GM19372 (cell line): ENCODE measurements around the gene PAFAH2.
"Not testable (repeated sequence)": the region's sequence is repeated elsewhere in the genome, so short reads cannot be mapped to it uniquely, and the experiment has no call there.

Experiments
- ATAC-seq: cut with Tn5 transposase; IDR thresholded peaks from one replicate; pipeline ENCODE4 v1.9.1; 2021; ENCODE audit warnings: mild to moderate bottlenecking, low read depth, moderate library complexity; ENCODE audit not compliant: unreplicated experiment

PAFAH2 gene

DNA sequence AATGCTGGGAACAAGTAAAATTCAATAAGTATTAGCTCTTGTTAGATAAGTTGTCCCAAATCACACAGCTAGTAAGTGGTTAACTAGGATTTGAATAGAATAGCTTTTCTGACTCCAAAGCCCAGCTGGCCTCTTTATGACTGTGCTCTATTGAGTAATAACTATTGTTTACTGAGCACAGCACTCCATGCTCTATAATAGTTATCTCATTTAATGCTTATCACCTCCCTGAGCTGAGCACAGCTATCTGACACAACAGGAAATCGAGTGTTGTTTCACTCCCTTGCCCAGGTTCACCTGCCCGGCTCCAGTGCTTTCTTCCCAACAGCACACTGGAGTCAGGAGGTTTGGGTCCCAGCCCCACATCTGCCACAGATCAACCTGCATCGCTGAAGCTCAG lies 52.9 kb downstream of the PAFAH2 start:
- no peak for ATAC-seq

DNA sequence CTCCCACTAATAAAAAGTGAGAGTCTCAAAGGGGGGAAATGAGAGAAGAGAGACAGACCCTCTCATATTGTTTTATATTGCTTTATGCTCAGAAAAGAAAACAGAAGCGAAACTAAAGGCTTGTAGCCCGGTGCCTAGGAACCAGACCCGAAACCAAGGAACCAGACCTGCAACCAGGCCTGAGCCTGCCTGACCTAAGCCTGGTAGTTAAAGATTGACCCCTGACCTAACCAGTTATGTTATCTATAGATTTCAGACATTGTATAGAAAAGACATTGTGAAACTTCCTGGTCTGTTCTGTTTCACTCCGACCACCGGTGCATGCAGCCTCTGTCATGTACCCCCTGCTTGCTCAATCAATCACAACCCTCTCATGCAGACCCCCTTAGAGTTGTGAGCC lies 54.4 kb downstream of the PAFAH2 start:
- not testable (repeated sequence) for ATAC-seq

DNA sequence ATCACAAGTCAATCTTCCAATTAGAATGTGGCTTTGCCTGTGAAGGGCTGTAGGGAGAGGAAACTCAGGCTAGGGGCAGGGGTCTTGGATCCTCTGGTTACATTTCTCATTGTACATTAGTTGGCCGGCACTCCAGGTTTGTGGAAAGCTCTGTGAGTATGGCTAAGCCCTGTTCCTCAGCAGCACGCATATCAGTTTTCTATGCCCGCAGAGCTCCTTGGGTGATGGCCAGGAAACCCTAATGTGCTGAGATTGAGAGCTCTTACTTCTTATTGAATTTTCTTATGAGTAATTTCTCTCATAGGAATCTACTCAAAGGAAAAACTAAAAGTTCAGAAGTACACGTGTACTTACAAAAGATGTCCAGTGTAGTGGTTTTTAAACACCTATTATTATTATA lies 60.9 kb downstream of the PAFAH2 start:
- ATAC-seq, result no peak

DNA sequence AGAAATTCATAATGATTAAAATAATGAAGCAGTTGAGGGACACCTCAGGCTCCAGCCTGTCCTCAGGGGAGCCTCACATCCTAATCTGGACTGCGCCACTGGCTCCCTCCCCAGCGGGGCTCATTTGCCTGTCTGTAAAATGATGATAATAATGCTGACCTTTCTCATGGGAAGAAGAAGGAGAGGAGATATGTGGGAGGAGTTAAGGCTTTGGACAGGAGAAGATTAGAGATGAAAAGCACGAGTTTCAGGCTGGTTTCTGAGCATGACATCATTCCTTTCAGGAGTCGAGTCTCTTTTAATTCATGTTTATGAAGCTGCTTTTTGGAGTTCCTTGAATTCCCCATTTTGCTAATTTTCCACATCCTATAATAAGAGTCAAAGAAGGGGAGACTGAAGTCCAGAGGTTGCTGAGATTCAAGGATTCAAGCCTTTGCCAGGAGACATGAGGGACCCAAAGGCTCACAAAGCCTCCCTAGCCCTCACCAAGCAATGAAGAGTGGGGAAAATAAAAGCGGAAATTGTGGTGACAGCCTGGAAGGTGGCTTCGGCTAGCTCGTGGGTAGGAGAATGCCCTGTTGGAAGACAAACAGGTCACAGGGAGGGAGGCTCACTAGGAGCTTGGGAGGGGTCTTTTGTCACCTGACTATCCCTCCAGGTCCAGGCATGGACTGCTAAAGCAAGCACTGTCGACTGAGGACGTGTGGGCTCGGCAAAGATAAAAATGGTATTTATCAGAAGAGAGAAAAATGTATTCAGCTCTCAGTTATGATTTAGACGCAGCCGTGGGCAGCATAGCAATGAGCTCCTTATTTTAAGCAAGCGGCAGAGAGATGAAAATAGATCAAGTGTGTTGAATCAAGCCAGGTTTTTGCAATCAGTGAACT lies 64.1 kb downstream of the PAFAH2 start:
- ATAC-seq, result no peak

DNA sequence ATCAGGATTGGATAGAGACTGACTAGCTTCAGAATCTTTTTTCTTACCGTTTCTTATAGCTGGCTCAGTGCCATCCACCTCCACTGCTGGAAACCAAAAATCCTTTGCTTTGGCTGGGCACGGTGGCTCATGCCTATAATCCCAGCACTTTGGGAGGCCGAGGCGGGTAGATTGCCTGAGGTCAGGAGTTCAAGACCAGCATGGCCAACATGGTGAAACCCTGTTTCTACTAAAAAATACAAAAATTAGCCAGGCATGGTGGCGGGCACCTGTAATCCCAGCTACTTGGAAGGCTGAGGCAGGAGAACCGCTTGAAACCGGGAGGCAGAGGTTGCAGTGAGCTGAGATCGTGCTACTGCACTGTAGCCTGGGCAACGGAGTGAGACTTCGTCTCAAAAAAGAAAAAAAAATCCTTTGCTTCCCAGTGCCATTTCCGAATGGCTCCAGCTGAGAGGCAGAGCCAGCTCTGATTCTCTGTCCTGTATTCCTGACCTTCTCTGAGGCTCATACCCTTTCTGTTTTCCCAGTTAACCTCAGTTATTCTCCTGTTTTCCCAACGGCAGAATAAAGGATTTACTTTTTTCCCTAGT lies 65.0 kb downstream of the PAFAH2 start:
- not testable (repeated sequence) for ATAC-seq

DNA sequence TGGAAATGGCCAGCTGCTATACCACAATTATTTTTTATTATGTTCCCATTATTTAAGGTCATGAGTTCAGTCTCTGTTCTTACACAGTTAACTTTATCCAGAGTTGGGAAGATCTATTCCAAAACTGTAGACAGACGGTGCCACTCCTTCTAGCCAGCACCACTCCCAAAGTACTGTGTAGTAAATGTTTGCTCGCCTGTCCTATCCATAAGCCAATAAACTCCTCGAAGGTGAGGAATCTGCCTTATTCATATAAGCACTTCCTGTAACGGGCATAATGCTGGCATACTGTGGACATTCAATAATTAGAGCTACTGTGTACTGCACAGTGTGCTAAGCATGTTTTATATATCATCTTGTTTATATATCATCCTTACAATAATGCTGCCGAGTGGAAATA lies 65.5 kb downstream of the PAFAH2 start:
- ATAC-seq, result no peak

DNA sequence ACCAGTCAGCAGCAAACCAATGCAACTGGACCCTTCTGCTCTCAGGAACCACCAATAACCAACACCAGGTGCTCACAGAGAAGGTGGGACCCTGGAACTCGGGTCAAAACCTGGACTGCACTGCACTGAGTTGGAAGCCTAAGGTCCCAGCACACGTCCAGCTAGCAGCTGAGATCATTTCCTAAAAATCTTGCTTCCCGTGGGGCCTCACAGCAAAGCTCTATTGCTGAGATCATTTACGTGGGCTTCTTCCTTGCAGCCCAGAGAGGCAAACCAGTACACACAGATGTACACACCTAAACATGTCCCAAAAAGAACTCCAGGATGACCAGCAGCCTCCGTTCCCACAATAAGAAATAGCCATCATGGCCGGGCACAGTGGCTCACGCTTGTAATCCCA lies 68.8 kb downstream of the PAFAH2 start:
- ATAC-seq, result no peak

DNA sequence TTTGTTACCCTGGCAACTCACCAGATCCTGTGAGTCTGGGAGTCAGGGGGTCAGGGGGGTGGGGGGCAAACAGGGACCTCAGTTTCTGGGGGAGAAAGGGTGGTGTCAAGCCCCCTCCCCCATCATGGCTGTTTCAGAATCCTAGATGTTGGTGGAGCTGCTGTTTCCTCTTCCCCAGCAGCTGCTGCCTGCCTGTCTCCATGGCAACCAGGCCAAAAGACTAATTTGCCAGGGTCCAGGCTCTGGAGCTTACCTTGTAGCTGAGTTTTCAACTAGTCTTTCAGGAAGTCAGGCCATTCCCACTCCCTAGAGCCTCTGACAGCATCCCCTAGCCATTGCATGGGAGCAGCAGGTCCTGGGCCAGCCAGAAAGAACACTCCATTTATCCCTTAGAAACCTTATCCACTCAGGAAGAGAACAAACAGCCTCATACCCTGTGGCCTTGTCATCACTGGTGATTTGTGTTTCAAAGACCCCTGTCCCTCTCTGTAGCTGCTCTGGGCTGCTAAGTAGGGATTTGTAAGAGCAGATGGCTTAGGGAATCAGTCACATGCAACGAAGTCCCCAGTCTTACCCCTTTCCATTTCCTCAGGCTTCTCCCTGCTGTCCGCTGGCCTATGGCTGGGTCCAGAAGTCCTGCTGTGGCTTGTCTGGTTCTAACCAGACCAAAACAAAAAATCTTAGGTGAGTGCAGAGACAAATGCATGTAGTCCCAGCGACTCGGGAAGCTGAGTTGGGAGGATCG lies 70.2 kb downstream of the PAFAH2 start:
- no peak for ATAC-seq

DNA sequence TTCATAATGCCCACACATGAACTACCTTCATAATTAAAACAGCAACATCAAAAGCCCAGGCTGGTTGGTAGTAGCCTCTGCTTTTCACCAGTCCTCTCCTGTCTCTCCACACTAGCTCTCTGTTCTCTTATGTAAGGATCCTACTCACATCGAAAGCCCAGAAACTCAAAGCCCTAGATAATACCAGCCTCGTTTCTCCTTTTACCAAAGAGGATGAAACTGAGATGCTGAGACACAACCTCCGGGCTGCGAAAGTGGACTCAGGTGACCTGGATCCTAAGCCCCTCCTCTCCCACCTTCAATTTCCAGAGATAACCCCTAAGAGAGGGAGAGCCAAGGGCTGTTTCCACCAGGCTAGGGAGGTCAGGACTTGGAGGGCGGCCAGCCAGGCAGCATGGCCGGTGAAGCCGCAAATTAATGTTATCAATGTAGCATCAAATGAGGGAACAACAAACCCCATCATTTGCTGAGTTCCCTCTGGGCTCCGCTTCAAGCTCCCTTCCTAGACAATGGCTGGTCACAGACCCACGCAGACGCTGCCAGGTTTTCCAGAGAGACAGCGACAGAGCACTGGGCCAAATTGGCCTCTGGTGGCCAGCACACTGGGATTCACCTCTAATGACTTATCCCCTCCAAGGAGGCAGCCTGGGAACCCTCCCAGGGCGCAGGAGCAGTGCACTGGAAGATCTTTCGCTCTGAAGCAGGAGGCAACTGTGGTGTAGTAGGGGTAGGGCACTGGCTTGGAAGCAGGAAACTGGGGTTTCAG lies 70.9 kb downstream of the PAFAH2 start:
- ATAC-seq, result no peak

DNA sequence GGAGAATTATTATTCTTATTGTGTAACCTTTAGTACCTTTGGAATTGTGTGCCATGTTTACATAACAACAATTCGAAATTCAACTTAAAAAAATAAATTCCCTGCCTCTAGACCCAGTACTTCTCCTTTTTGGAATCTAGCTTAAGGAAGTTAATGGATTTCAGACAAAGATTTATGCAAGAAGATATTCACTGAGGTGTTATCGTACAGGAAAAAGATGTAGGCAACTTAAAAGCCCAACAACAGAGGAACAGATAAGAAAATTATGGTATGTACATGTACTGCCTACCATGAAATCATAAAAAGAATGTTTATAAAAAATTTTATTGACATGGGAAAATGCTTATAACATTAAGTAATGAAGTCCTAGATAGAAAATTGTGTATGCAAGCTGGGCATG lies 73.4 kb downstream of the PAFAH2 start:
- no peak for ATAC-seq

DNA sequence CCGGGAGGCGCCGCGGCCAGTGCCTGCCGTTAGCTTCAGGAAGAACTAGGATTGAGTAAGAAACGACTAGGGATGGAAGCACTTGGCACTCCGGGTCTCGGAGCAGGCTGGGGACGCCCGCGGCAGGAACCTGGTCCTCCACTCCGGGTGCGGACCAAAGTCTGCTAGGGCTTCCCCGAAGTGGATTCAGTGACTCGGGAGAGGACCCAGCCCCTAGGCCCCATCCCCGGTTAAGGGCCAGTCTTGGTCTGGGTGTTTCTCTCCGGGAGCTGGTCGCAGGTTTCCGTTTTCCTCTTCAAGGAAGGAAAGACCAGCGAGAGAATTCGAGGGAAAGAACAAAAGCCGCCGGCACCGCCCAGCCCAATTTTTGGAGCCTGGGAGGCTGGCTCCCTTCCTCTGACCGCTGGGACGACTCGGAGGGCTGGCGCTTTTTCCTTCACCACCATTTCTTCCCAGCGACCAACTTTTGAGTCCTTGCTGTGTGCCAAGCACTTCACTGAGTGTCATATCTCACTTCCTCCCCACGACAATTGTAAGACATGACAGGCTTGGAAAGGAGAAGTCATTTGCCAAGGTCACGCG lies 74.8 kb downstream of the PAFAH2 start:
- ATAC-seq, result no peak

DNA sequence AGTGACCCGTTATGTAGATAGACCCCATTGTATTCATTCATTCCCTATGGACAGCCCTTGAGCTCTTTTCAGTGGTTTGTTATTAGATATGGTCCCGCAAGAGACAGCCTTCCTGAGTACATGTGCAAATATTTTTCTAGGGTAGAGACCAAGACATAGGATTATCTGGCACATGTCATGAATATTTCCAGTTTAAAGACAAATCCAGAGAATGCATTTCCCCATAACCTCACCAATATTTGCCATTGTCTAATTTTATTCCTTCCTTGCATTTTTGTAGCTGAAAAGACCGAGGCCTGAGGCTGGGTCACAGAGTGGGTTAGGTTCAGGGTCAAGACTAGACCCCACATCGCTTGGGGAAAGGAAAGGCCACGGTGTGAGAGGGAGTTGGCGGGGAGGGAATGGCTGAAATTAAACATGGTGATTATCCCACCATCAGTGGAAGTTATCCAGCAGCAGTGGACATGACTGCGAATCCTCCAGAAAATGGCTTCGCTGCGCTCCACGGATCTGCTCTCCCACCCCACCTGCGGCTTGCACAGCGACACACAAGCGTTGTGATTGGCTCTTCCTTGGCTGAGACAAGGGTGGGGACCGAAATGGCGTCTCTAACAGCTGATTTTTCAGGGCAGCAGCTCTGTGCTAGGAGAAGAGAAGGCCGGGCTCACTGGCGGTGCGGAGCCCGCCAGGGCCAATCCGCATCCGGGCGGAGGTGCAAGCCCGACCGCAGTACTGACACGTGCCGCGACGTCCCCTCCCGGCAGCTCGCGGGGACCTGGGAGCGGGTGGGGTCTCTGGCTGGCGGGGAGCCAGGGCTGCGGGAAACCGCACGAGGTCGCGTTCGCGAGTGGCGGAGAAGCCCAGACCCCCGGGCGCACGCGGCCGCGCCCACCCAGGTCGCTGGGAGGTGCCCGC lies 75.5 kb downstream of the PAFAH2 start:
- no peak for ATAC-seq

DNA sequence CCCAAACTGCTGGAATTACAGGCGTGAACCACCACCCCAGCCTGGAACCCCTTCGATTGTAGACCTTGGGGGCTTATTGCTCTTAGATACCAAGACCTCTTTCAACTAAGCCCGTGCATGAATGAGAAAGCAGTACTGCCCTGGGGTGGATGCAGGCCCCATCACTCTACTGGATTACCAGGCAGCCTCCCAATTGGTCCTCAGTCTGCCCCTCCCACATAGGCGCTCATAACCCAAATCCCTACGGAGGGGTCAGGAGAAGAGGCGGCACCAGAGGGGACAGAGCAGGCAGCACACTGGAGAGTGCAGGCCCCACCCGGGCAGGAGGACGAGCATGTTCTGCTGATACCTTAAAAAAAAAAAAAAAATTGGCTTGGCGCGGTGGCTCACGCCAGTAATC lies 79.2 kb downstream of the PAFAH2 start:
- ATAC-seq, result no peak

DNA sequence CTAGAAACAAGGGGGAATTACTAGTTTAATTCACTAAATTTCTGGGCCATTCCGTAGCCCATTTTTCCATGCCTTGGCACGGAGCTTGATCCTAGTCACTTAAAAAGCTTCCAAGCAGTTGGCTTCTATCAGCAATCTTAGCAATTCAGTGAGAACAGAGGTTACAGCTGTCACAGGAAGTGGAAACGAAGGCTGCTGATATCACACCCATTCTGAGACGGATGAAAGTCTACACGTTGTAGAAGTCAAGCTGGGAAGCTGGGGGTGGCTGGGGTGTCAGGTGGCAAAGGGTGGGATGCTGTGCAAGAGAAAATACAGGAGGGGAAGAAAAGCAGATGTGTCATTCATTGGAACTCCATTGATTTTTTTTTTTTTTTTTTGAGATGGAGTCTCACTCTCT lies 79.9 kb downstream of the PAFAH2 start:
- no peak for ATAC-seq

DNA sequence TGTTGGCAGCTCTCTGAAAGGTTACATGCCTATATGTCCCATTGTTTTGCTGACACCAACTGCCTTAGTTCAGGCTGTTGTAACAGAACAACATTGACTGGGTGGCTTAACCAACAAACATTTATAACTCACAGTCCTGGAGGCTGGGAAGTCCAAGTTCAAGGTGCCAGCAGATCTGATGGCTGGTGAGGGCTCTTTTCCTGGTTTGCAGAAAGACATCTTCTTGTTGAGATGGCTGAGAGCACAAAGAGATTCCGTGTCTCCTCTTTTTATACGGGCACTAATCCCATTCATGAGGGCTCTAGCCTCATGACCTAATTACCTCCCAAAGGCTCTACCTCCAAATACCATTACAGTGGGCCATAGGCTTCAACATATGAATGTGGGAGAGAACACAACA lies 81.4 kb downstream of the PAFAH2 start:
- ATAC-seq, result no peak

DNA sequence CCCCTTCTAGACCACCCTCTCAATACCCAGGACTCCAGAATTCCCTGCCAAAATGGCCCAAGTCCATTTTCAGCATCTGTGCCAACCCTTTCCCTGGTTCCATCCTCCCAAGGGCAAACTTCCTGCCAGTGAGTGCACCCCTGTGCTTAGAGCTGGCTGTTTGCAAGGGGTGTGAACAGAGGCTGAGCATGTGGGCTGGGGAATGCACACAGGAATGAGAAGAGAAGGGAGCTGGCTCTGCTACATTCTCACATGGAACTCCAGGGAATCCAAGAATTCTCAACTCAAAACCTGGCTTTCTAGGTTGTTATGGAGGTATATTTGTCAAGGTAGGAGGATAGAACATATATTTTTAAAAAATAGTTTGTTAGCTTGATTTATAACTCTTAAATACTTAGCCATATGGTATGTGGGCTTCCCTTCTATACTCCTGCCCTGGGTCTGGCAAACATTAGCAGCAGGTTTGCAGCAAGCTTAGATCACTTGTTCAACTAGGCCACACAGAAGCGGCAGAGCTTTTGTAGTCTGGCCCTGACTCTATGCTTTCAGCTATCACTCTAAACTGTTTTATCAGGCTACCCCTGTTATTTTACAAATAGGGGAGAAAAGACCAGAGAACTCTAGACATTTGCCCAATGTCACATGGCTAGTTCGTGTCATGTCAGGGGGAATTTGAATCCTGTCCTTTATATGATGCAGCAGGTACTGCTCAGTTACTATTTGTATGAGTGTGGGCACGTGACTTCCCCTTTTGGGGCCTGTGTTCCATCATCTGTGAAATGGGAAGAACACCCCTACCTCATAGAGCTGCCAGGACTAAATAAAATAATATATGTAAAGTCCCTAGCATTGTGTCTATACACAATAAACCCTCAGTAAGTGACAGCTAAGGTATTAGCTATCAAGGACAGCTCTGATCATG lies 83.5 kb downstream of the PAFAH2 start:
- ATAC-seq, result no peak

DNA sequence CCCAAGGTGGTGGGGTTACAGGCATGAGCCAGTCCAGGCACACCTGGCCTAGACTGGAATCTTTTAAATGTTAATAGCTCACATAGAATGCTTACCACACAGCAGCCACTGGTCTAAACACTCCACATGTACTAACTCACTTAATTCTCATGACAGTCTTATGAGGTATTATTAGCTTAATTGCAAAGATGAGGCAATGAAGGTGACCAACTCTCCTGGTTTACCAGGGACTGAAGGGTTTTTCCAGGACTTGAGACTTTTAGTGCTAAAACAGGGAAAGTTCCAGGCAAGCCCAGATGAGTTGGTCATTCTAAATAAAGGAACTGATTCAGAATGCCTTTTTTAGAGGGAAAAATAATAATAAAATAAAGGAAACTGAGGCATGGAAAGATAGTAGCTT lies 84.7 kb downstream of the PAFAH2 start:
- ATAC-seq, result no peak

DNA sequence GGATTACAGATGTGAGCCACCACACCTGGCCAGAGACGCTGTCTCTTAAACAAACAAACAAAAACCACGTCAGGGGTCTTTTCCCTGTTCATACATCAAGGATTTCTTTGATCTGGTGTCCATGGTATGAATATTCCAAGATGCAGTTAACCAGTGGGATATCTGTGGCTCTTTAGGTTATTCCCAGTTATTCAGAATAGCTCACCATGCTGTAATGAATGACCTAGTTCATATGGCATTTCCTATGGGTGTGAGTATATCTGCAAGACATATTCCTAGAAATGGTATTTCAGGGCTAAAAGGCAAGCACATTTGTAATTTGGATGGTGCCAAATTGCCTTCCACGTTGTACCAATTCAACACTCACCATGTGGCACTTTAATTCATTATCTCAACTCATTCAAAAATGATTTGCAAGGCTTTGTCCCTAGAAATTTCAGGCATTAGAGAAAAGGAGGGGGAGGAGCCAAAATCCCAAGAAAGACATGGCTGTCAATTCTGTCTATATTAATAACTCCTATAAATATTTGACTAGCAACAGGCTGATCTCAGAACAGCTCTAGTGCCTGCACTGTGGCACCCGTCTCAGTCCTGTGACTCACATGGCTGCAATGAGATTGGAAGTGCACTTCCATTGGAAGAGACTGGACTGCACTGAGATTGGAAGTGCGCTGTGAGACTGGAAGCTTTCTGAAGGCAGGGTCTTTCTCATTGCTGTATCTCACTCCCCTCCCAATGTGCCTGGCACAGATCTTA lies 85.6 kb downstream of the PAFAH2 start:
- no peak for ATAC-seq
